Measurements from ENCODE around the gene MITD1.
"Not testable (repeated sequence)": the region's sequence is repeated elsewhere in the genome, so short reads cannot be mapped to it uniquely, and the experiment has no call there.

Gene MITD1

DNA sequence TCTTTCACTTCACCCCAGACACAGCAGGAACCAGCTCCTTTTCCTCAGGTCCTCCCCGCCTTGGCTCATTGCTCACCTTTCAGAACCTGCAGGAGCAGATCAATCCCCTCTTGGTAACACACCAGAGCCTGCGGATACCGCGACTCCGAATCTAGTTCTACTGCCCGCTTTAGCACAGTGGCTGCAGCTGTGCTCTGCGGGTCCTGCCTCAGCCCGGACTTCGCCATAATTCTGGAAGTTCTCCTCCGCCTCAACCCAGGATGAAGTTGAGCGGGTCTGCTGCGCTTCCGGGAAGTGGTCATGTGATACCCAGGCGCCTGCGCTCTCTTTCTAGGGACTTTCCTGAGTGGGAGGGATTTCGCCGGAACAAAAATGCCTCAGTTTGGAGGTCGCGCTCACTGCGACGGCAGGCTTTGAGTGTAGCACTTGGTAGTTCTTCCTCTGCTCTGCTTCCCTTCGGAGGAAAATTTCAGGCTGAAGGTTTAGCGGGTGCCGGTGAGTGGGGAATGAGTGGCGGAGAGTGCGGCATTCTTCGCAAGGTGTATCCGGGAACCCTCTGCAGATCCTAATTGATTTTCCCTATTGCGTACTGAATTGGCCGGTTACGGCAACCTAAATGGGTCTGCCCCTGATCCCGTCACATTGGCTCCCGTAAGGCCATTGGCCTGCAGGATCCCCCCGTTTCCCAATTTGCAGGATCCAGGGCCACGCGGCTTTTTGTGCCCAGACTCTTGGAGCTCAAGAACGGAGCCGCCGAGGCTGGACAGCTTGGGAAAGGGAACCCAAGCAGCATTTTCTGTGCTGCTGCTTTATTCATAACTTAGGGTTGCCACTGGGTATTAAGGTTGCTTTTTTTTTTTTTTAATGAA lies at the start of gene MITD1, which contains the start of gene MRPL30:
Gene MITD1, minus strand, starts transcription at position 304 of the 869 bp plus-strand sequence. Its CDS starts 77 bp downstream, at position 227.
Gene MRPL30, plus strand, starts transcription at position 430 of the 869 bp plus-strand sequence. CDS start 5,020 bp downstream, outside the sequence.
- peak; percentile 97 for DNase-seq

DNA sequence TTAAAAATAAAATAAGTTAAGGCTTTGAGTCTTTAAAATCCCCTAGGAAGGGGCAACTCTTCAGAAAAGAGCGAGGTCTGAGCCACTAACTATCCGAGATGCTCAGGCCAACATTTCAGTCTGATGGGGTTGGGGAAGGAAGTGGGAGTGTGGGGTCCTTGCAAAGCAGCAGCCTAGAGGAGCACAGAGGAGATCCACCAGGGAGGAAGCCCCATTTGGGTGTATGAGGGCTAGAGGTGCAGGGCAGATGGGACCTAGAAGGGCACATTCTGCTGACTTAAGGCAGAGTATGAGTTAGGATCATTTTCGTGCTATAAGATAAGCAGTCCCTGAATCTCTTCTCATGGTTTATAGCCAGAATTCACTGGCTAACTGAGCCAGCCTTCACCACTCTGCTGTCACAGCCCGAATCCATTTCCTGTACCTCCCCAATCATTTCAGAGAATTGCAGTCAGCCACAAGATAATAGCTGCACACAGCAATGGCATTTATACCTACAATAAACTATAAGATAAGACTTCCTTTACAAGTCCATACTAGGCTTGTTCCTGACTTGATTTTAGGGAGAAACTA lies 37.2 kb upstream of the MITD1 start:
- DNase-seq, result no peak

DNA sequence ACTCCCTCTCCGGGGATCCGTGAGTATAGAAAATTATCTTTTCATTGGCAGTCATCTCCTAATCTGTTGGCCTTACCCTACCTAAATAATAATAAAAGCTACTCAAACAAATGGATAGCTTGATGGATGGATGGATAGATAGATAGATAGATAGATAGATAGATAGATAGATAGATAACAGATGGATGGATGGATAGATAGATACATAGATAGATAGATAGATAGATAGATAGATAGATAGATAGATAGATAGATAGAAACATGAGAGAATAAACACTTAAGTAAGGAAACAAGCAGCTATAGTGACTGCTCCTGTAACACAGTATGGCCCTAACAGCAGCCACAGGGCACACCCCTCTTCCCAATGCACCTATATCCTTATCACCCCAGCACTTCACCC lies 35.2 kb upstream of the MITD1 start:
- DNase-seq, result no peak

DNA sequence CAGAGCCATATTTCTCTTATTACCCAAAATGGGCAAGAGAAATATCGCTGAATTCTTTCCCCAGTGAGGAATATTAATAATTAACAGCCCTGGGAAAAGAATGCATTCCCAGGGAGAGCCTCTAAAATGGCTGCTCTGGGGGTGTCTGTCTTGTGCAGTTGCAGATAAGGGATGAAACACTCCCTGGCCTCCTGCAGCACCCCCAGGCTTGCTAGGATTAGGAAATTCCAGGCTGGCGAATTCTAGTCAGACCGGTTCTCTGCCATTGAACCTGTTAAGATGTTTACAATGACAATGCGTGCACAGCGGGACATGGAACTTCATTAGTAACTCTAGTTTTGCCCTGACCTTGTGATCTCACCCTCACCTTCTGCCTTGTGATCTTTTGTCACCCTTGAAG lies 24.6 kb upstream of the MITD1 start:
- no peak for DNase-seq

DNA sequence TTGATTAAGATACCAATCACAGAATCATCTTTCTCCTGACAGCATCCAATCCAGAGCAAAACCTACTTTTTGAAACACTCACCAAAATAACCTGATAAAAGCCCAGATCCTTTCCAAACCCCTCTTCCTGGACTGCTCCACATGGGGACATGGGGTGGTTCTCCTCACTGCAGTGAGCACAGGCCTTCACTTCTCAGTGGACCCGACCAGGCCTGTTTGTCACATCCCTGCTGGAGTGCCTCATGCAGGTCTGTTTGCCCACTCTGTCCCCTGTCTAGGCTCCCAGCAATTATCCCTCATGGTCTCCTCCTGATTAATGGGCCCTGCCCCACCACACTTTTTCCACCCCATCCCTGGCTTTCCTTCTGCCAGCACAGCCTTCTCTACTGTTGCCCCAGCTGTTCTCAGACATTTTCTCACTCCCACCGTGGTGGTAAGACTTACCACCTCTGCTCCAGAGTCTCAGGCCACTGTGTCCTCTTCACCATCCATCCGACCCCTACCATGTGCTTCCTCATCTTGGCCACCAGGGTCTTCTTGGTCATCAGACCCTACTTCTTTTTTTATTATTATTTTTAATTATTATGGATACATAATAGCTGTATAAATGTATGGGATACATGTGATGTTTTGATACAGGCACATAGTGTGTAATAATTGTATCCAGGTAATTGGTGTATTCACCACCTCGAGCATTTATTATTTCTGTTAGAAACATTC lies 21.3 kb upstream of the MITD1 start:
- no peak for DNase-seq

DNA sequence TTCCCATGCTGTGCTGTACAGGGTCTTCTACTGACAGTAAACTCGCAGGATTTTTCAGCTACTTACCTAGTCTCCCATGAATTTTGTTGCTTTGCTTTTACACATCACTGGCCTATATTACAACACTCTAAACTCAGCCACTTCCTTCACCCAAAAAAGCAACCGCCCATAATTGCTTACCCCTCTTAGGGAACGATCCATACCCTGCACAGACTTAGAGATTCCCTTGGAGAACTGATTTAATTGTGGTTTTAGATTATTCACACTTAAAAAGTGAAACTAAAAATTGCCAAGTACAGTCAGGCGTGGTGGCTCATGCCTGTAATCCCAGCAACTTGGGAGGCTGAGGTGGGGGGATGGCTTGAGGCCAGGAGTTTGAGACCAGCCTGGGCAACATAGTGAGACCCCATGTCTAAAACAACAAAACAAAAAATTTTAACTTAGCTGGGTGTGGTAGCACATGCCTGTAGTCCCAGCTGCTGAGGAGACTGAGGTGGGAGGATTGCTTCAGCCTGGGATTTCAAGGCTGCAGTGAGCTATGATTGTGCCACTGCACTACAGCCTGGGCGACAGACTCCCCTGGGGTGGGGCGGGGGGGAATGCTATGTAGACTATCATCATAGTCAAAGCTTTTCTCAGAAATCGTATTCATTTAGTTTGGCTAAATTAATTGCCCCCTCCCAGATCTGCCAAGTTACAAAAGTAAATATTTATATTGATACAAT lies 19.4 kb upstream of the MITD1 start:
- DNase-seq, result no peak

DNA sequence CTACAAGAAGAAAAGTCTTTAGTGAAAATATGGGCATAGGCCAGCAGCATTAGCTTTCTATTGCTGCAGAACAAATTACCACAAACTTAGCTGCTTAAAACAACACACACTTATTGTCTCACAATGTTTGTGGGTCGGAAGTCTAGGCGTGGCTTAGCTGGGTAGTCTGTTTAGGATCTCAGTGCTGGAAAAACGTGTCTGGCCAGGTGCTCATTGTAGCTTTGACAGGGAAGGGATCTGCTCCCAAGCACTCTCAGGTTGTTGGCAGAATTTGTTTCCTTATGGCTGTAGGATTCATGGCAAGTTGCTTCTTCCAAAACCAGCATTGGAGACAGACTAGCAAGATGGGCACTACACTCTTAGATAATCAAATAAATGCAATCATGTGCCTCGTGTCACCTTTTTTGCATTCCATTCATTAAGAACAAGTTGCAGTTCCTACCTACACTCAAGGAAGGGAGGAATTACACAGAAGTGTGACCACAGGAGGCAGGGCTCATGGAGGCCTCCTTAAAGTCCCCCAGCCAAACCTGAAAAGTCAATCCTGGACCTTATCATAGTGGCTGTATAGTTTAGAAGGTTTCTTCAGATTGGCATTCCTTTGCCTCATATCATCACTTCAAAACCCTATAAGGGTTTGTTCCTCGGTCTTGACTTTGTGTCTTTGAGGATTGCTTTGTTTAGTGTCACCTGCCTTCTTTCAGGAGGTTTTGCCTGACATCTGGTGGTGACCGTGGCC lies 17.4 kb upstream of the MITD1 start:
- no peak for DNase-seq

DNA sequence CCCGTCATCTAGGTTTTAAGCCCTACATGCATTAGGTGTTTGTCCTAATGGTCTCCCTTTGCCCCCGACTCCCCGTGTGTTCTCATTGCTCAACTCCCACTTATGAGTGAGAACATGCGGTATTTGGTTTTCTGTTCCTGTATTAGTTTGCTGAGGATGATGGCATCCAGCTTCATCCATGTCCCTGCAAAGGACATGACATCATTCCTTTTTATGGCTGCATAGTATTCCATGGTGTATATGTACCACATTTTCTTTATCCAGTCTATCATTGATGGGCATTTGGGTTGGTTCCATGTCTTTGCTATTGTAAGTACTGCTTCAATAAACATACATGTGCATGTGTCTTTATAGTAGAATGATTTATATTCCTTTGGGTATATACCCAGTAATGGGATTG lies 11.5 kb upstream of the MITD1 start:
- DNase-seq, result not testable (repeated sequence)

DNA sequence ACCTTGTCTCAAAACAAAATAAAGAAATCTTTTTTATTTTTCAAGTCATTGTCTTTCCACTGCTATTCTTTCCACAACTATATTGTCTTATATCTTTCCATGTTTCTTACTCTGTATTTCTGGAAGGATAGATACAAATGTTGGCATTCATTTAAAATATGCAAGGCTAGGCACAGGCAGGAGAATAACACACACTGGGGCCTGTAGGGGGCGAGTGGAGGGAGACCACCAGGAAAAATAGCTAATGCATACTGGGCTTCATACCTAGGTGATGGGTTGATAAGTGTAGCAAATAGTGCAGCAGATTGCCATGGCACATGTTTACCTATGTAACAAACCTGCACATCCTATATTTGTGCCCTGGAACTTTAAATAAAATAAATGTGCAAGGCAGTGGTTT lies 9.7 kb upstream of the MITD1 start:
- DNase-seq, result no peak

DNA sequence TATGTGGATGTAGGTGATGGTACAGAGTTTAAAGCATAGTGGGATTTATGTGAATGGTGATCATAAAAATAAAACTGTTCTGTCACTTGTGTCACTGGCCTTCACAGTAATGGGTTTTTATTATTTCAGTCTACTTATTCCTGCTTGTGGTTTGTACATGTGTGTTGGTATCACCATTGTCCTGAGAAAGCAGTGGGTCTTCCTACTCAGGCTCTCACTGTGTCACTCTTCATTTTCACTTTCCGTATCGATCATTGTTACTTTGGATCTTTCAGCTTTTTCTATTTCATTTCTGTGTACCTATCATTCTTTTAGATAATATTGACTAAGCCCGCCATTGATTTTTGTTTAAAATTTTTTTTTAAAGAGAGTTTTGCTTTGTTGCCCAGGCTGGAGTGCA lies 7.5 kb upstream of the MITD1 start:
- DNase-seq, result no peak

DNA sequence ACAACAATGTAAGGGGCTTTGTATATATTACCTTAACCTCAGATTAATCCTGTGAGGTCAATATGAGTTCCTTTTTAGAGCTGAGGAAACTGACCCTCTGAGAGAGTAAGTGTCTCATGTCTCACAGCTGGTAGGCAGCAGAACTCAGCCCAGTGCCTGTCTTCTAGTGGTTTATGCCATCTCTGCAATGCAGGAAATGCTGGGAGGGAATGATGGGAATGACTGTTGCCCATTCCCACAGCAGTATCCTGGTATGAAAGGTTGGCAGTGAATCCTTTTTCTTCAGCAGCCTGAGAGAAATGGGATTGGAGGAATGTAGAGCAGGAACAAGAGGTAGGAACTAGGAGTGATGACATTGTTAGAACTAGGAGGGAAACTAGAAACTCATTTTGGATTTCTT lies 6.2 kb upstream of the MITD1 start:
- DNase-seq, result no peak

DNA sequence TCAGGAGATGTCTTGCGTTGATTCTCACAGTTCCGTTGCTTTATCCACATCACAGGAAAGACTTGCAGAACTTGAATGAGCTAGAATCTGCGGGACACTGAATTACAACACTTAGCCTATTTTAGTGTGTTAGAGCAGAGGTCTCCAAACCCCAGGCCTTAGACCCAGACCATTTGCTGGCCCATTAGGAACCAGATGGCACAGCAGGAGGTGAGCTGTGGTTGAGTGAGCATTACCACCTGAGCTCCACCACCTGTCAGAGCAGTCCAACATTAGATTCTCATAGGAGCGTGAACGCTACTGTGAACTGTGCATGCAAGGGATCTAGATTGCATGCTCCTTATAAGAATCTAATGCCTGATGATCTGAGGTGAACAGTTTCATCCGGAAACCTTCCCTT lies 4.0 kb upstream of the MITD1 start:
- DNase-seq, result no peak

DNA sequence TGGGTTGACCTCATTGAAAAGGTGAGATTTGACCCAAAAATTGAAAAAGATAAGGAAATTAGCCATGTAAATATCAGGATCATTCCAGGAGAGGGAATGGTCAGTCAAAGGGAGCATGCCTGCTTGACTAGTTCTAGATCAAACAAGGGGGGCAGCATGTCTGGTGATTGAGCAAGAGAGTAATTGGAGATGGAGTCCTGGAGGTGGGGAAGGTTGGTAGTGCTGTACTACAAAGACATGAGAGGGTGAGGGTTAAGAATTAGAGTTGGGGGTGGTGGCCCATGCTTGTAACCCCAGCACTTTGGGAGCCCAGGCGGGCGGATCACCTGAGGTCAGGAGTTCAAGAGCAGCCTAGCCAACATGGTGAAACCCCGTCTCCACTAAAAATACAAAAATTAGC lies 2.2 kb upstream of the MITD1 start:
- DNase-seq, result no peak

DNA sequence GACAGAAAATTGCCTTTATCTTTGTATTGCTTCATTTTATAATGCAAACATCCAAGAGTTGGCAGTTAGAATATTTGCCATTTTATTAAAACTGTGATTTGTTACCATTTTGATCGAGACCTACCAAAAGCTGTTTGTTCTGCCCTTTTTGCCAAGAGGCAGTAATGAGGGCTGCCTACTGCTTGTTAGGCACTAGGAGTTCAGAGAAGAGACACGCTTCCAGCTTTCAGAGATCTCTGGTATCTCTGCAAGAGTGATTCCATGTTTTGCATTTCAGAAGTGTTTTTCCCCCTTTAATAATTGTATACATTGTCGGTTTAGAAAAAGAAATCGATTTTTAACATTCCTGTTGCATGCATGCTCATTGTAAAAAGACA lies 754 bp upstream of the MITD1 start:
- DNase-seq, result no peak

DNA sequence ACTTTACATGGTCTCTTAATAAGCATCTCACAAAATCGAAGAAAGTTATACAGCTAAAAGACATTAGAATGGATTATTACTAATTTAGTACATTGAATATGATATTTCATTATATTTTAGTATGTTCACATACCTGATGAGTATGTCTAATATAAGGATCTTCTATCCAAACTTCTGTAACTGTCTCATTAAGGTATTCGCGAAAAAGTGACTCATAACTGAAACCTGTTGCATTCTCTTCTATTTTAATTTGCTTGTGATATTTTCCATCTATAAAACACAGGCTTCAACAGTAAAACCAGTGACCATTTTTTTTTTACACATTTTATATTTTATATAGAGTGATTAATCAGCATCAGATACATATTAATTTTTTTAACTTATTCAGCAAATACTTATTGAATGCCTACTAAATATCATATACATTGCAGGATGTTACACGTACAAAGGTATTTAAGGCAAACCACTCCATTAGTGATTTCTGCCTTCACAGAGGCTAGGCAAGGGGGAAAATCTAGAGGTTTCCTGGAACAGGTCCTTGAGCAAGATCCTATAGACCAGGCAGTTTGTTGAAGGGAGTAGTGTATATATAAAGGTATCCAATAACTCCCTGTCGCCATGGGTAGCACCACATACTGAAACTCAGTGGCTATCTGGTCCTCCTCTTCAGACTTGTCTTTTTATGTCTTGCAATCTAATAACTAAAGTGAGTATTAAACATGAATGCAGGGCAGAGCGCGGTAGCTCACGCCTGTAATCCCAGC lies 9.3 kb downstream of the MITD1 start:
- DNase-seq, result no peak

DNA sequence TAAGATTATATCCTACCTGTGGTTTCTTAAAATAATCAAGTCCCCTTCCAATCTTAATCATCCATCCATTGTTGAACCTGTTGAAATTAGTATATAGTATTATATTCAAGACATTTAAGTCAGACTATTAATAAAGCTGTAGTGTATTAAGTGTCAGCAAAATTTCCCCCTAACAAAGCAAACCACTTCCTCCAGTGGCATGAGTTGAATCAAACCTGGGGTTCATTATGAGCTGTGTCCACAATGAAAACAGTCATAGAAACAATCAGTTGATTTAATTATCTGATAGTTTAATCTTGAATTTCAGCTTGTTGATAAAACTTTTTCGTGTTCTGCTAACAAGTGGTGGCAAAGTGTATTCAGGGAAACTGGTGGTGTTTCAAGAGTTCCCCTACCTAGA lies 11.3 kb downstream of the MITD1 start:
- no peak for DNase-seq

DNA sequence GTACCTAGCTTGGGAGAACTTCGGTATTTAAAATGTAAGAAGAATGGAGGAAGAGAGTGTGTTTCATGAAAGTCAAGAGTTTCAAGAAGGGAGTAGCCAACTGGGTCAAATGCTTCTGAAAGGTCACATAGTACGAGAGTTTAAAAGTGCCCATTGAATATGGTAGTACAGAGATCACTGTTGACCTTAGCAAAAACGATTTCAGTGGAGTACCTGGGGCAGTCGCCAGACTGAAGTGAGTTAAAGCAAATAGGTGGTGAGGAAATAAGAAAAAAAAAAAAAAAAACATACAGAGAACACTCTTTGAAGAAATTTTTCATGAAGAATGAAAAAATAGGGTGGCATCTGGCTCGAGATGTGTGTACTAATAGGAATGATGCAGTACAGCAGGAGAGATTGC lies 14.6 kb downstream of the MITD1 start:
- no peak for DNase-seq

DNA sequence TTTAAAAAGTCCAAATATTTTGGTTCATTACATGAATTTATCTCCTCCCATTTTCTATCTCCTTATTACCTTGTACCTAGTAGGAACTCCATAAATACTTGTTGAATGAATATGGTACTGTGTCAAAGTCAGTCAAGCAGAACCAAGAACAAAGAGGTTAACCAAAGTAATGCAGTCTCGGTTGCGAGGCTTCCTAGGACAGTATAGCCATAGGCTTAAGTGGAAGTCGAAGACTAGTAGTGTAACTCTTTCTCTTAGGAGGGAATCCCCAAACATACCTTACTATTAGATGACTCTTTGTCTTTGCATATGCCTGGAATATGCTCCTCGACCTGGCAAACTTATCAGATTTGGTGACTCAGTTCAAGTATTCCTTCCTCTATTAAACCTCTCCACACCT lies 21.3 kb downstream of the MITD1 start:
- DNase-seq, result no peak

DNA sequence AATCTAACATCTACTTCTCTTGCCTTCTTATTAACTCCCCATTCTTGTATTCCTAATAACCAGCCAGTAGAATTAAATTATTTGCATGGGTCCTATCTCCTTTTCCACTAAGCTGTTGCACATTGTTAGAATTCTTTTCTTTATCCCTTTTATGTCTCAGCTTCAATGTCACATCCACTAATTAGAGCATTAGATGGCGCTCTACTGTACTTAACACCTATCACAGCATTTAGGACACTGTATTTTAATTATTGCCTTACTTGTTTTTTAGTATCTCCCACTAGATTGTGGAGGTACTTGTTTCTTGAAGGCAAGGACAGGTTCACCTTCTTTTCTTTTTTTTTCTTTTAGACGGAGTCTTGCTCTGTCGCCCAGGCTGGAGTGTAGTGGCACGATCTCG lies 22.3 kb downstream of the MITD1 start:
- no peak for DNase-seq

DNA sequence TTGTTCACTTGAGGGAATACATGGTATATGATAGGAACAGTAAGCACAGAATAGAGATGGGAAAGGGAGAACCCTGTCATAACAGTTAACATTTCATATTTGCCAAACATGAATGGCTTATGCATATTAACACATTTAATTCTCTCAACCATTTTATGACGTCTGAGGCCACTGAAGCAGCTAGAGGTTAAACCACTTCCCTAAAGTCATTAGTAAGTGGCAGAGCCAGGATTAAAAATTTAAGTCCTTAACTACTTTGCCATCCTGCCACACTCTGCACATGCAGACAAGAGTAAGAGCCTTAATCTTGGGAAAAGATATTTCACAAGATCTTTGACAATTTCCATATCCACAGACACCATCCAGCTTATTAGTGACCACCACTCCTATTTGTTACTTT lies 24.0 kb downstream of the MITD1 start:
- DNase-seq, result no peak

DNA sequence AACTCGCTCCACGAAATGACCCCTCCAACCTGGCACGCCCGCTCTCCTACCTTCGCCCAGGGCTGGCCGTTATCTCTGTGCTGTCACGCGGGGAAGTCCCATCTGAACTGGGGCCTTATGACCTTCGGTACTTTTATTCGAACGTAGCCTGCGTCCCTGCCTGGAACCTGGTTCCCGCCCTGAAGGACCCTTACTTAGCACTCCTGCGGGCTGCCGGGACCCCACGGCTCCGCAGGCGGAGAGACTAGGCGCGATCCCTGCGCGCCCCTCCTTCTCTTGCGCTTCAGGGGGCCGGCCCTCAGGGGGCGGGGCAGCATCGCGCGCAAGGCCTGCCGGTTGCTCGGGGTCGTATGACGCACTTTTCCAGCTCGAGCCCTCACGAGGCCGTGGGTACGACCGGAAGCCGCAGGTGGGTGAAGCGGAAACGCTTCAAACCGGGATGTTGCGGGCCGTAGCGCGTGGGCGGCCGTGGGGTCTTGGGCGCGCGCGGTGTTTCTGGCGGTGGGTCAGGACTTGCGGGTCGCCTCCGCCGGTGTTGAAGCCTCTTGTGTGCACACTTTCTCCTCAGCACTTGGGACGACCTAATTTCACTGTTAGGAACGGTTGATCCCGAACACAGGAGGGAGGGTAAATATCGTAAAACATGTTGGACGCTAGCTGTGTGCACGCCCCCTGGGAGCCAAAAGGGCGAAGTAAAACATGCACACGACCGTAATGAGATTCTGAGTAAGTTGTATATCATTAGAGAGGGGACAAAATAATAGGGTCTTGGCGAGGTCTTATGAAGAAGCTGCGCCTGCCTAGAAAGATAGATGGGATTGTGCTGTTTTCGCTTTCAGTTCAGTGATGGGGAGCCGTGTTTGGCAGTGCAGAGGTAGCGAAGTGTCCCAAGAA lies 26.0 kb downstream of the MITD1 start, which contains the start of the genes LIPT1 and TSGA10:
Gene LIPT1, plus strand, starts transcription at position 325 of the 894 bp plus-strand sequence. CDS start 6,991 bp downstream, outside the sequence.
Gene TSGA10, minus strand, starts transcription at position 300 of the 894 bp plus-strand sequence. CDS start 45,503 bp downstream, outside the sequence.
- peak; percentile 82 for DNase-seq

All from DMS79 treated with DMSO at 0.1 percent for 48 hours (cell line).